ENCODE data around the gene CORO1C.
"Not testable (repeated sequence)": the region's sequence is repeated elsewhere in the genome, so short reads cannot be mapped to it uniquely, and the experiment has no call there.

The CORO1C gene

DNA sequence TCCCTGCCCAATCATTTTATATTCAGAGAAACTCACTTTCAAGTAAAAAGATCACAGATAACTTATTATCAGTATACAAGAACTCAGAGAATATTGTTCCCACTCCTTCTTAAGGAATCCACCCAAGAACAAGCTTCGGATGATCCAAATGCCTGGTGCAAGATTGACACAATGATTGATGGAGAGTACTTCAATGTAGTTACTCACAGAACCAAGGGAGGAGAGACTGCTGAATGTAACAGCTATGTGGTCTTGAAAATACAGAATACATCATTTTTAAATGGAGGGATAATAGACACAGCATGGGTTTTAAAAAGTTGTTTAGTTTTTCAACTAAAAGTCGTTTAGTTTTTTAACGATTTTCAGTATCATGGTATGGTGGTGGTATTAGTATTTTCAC, 59.3 kb downstream of the CORO1C start:
- DNase-seq (ENCODE audit: low read depth) = no peak

DNA sequence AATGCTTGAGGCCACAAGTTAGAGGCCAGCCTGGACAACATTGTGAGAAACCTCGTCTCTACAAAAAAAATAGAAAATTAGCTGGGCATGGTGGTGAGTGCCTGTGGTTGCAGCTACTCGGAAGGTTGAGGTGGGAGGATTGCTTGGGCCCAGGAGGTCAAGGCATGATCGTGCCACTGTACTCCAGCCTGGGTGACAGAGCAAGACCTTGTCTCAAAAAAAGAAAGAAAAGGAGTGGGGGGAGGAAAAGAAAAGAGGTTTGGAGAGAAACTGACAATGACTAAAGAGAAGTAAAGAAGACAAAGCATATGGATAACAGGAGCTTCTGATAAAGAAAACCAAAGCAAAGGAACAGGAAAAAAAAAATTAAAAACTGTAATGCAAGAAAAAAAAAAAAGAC, 60.2 kb downstream of the CORO1C start:
- DNase-seq (ENCODE audit: low read depth) = no peak

DNA sequence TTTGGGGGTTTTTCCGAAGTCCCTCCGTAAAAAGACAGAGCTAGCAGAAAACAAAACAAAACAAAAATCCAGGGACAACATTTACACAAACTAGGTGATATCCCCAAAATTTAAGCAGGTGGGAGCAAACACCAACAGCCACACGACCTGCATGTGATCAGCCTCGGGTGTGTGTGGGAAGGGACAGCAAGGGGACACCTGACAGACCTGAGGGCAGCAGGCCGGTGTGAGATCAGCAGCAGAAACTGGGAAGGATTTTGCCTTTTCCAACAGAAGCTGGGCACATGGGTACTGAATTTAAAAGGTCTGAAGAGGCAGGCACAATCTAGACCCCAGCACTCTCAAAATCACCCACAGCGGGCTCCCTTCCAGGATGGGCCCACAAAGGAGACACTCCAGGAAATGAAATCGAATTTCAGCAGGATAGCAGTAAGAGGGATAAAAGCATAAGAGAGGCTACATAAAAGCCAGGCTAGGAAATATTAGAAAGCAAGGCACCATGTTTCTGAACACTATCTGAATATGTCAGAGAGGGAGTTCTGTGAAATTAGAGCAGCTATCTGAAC, 61.2 kb downstream of the CORO1C start:
- no peak for DNase-seq (ENCODE audit: low read depth)

DNA sequence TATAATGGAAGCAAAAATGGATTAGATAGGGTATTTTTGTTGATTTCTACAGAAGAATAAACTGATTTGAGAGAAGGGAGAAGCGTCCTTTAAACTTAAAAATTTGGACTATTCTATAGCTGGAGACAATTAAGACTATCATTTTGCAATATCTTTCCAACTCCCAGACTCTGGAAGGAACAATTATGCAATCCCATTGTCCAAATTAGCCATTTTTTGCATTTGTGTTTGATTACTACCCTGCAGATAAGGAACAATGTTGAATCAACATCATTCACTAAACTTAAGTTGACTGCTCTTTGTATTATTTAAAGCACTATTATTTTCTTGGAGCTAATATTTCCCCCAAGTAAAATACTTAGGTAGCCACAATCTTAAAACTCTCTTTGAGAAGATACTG, 62.8 kb downstream of the CORO1C start:
- DNase-seq (ENCODE audit: low read depth) = no peak

DNA sequence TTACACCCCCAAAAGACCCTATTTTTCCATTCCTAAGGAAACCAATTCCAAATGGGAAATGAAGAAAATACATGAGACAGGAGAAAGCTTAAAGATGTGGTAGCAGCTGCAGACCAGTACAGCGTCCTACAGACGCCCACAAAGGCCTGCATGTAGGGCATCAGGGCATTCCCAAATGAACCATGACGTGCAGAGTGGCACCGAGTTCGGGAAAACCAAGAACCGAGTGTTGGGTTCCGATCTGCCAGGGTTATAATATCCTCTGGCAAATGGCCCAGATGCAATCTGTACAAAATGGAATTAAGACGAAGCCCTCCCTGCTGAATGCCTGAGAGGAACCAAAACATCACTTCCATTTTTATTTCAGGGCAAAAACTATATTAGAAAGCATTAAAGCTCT, 63.3 kb downstream of the CORO1C start:
- DNase-seq (ENCODE audit: low read depth) = no peak

DNA sequence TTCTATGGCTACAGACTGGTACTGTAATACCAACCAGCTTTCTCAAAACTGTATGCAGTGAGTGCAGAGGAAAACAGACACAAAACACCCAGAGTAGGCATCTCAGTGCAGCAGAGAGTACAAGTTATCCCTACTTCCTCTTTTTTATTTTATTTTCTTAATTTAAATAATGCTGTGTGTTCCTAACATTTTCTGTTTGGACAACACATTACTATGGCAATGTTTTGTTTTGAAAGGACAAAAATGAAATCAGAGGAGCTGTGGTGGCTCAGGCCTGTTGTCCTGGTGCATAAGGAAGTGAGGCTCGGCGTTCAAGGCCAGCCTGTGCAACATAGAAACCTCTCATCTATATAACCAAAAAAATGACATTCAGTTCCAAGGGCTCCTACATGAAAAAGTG, 64.0 kb downstream of the CORO1C start:
- no peak for DNase-seq (ENCODE audit: low read depth)

DNA sequence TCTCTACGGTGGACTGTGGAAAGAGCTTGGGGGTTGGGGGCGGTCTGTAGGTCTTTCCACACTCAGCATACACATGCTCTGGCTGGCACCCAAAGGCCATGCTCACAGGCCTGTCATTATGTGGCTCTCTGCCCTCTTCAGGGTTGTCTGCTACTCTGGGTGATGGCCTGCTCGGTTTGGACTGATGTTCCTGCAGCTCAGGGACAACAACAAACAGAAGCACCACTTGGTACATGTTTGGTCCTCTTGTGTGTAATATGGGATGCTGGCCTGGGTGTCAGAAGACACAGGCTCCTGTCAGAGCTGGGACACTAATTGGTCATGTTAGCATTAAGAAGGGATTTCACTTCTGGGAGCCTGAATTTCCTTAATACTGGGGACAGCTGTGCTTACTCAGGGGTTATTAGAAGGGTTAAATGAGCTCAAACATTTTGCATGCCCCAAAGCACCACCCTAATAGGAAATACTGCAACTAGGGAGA, 64.9 kb downstream of the CORO1C start:
- DNase-seq (ENCODE audit: low read depth) = peak; percentile 60

DNA sequence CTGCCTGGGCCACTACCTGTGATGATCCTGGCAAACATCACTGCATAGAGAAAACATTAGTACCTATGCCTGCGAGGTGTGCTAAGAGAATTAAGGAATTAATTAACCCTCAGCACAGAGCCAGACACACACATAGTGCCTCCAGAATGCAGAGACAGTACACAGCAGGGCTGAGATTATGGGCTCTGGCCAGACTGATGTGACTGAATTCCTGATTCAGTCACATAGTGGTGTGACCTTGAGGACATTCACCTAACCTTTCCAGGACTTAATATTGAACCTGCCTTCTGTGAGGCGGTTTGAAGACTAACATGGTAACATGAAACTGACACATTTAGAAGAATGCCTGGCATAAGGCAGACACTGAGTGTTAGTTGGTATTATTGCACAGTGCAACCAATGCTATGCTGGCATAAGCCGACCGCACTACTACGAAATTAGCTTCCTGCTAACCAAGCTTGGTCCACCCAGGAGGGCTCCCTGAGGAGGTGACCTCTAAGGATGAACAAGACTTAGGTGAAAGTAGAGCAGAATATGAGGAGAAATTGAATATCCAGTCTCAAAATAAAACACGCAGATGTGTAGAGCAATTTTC, 65.6 kb downstream of the CORO1C start:
- DNase-seq (ENCODE audit: low read depth) = no peak

DNA sequence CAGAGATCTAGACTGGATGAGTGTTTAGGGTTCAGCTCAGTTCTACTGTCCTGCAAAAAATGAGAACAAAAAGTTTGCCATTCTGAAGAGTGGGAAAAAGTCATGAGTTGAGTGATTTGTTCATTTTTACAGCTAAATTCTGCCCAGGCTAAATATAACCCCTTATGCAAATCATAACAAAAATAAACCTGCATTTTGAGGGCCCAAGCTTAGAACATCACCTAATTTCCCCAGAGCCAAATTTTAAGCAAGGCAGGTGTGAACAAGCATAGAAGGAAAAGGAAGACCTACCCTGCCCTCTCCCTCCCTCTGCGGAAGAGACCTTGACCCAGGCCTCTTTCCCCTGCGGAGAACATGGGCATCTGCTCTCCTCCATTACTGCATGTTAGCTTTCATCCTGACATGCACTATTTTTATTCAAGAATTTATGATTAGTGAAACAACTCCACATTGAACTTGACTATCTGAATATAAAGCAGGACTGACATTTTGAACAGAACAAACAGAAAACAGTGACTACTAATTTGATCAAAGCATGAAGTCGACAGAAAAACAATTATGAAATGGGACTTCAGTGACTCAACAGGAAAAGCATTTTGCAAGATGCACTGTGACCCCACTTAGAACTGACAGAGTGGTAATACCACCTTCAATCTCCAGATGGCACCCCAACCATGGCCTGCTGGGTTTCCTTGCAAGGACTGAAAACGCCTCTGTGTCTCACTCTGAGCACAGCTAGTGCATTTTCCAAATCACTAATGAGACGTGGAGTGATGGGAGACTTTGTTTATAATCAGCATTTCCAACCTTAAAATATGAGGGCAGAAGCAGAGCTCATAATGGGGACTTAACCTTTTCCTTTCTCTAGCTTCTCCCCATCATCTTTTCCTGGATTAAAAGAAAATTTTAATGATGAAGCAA, 66.7 kb downstream of the CORO1C start:
- peak; percentile 97 for DNase-seq (ENCODE audit: low read depth)

DNA sequence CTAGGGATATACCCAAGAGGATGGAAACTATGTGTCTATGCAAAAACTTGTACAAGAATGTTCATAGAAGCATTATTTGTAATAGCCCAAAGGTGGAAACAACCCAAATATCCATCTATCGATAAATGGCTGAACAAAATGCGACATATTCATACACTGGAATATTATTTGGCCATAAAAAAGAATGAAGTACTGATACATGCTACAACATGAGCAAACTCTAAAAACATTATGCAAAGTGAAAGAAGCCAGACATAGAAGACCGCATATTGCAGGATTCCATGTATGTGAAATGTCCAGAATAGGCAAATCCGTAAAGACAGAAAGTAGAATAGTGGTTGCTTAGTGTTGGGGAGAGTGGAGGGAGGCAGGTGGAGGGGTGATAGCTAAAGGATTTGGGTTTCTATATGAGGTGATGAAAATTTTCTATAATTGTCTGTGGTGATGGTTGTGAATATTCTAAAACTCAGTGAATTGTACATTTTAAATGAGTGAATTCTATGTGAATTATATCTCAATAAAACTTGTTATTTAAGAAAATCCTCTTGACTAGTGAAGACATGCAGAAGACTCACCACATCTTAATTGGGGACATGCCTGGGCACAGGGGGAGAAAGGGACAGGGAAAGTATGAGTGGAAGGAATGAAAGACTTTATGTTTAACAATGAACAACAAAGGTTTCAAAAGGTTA, 67.8 kb downstream of the CORO1C start:
- no peak for DNase-seq (ENCODE audit: low read depth)

DNA sequence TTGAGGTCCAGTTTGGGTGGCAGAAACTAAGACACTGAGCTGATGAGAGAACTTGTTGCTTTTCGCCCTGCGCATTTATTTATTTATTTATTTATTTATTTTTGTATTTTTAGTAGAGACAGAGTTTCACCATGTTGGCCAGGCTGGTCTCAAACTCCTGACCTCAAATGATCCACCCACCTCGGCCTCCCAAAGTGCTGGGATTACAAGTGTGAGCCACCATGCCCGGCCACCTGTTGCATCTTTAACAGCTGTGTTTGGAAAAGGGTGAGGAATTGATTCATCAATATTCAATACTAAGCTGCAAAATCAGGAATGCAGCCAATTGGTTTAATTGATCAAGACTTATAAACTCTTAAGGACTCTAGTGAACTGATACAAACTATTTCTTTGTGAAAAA, 73.2 kb downstream of the CORO1C start:
- not testable (repeated sequence) for DNase-seq (ENCODE audit: low read depth)

DNA sequence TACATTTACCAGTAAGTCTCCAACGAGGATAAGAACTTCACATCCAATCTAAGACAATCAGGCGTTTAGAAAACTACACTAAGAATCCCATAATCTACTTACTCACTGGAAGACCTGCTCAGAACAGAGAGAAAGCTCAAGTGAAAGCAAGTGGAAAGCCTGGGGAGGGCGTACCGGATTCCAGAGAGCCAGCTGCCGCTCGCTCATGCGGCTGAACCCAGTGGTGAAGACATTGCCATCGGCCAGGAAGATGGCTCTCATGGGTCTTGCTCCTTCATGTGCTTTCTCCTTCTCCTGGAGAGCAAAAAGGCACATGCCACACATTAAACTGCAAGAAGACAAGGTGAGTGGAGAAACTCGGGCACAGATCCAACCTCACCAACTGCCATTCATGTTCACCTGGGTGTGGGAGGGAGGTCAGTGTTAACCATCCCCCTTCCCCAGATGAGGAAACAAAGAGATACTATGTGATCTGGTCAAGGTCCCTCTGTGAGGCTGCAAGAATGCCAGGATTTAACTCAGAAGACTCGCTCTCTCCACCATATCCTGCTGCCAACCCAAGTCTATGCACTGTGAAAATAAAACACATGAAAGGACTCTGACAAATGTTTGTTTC, 74.1 kb downstream of the CORO1C start:
- no peak for DNase-seq (ENCODE audit: low read depth)

DNA sequence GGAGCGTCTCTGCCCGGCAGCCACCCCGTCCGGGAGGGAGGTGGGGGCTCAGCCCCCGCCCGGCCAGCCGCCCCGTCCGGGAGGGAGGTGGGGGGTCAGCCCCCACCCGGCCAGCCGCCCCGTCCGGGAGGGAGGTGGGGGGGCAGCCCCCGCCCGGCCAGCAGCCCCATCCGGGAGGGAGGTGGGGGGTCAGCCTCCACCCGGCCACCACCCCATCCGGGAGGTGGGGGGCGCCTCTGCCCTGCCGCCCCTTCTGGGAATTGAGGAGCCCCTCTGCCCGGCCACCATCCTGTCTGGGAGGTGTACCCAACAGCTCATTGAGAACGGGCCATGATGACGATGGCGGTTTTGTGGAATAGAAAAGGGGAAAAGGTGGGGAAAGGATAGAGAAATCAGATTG, 75.1 kb downstream of the CORO1C start:
- not testable (repeated sequence) for DNase-seq (ENCODE audit: low read depth)

DNA sequence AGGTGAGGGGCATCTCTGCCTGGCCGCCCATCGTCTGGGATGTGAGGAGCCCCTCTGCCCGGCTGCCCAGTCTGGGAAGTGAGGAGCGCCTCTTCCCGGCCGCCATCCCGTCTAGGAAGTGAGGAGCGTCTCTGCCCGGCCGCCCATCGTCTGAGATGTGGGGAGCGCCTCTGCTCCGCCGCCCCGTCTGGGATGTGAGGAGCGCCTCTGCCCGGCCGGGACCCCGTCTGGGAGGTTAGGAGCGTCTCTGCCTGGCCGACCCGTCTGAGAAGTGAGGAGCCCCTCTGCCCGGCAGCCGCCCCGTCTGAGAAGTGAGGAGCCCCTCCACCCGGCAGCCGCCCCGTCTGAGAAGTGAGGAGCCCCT, 75.5 kb downstream of the CORO1C start:
- not testable (repeated sequence) for DNase-seq (ENCODE audit: low read depth)

DNA sequence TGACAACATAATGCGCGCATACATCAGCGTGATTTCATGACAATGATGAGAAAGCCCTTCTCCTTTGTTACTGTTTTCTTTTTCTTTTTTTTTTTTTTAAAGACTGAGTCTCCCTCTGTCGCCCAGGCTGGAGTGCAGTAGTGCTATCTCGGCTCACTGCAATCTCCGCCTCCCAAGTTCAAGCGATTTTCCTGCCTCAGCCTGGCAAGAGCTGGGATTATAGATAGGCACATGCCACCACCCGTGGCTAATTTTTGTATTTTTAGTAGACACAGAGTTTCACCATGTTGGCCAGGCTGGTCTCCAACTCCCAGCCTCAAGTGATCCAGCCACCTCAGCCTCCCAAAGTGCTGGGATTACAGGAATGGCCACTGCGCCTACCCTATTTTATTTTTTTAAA, 76.7 kb downstream of the CORO1C start:
- not testable (repeated sequence) for DNase-seq (ENCODE audit: low read depth)

DNA sequence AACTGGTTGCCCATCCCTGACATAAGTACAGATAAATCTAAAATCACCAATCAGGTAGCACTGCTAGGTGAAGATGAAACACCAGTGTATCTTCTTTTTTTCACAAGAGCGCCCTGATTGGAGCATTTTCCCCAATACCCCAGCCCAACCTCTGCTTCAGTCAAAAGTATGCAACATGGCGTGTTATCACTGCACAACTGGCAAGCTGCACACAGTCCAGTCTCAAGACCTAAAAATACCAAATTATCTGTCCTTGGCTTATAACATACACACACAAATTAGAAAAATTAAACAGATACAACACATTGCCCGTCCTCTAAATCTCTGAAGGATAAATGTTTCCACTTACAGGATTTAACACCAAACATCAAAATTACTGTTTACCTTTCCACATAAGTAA, 77.4 kb downstream of the CORO1C start:
- DNase-seq (ENCODE audit: low read depth) = no peak

DNA sequence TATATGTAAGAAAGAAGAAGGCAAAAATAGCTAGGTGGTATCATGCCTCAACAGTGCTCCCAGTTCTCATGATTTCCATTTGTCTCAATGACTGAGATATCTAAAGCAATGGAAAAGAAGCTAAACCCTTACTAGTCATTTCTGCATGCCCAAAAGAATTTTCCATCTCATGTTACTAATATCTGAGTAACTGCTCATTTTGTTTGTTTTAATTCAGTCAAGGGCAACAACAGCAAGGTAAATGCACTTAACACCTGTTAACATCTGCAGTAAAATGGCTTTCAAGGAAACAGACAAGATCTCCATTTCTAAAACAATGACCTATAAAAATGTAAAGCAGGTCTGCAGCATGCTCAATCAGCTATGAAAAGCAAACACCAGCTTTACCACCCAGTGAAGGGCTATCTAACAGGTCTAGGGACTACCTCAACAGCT, 78.2 kb downstream of the CORO1C start:
- DNase-seq (ENCODE audit: low read depth) = no peak

DNA sequence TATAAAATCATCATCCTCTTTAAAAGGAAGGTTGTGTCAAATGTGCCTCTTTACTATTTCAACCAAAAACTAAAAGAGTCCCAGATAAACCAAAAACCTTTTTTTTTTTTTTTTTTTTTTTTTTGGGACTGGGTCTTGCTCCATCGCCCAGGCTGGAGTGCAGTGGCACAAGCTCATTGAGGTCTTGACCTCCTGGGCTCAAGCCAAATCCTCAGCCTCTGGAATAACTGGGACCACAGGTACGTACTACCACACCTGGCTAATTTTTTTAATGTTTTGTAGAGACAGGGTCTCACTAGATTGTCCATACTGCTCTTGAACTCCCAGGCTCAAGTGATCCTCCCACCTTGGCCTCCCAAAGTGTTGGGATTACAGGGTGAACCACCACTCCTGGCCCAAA, 81.2 kb downstream of the CORO1C start:
- DNase-seq (ENCODE audit: low read depth) = no peak

DNA sequence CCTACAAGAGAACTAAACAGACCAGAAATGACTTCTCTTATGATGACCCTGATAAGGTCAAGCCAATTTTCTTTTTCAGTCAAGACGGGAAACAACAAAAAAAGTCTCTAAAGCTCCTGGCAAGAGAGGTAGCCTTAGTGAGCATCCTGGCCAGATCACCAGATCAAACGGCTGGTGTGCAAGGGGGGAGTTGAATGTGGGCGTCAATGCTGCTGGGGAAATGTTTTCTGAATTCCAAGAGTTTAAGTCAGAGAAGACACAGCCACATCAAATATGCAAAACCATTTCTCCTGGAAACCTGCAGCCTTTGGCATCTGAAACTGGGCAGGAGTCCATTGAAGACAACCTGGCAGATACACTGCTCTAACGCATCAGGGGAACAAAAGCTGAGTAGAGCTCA, 81.6 kb downstream of the CORO1C start:
- peak; percentile 95 for DNase-seq (ENCODE audit: low read depth)

DNA sequence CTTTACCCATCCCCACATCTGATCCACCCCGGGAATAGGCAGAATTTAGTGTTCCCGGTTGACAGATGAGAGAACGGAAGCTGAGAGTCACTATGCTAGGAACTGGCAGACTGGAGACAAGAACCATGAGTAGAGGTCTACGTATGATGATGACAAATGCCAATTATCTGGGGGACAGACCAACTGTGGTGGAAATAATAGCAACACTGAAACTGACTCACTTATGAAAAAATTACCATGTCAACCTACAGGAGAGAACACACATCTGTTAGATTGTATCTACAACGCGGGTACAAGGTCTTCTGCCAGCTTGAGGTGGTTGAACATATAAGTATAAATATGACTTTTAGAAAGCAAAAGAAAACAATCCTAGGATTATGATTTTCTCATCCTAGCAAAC, 82.2 kb downstream of the CORO1C start:
- peak; percentile 46 for DNase-seq (ENCODE audit: low read depth)

DNA sequence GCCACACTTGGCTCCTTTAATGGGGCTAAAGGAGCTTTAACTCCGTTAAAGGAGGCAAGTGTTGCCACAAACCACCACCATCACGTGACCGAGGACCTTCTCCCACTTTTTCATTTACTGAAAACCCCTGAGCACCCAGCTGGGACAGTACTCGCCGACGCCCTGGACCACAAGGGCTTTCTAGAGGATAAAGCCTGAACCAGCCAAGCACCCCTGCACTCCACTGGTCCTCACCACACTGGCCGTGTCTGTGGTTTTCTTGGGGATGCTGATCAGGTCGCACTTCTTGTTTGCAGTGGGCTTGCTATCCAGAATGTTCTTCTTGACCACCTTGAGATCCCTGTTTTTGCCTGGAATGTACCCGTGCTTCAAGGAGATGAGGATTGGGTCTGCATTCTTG, 82.9 kb downstream of the CORO1C start:
- DNase-seq (ENCODE audit: low read depth) = no peak
